Measurements from ENCODE around the gene MPC2.

GRCh38 chr1:167905671-167906070 lies 31.2 kb downstream of the MPC2 start:
- no peak for TF ChIP-seq CTCF (IDR thresholded peaks at IDR 0.05)
- no peak for TF ChIP-seq POLR2A (IDR thresholded peaks at IDR 0.05)
- no peak for TF ChIP-seq EP300 (IDR thresholded peaks at IDR 0.05)

Data from ovary (tissue), 3 donors.